ENCODE data around the gene IDUA. TPM values are rescaled to one million over a fixed set of nuclear protein-coding genes. Genes with fewer than 3 reads are reported as not detected.

Gene IDUA
- total RNA-seq, 1 donor from 2014 or later, result 2.6 TPM

GRCh38 chr4:1002631-1003251 lies 15.9 kb downstream of the IDUA start:
- no peak for FAIRE-seq
- Histone ChIP-seq H3K27me3 (ENCODE audit: control insufficient read depth, insufficient read depth, low read length) (peaks cover 50% of the 10 kb centered on the region), H3K4me3 (ENCODE audit: low read depth, low read length) (no peak overlapping the region), H3K36me3 (ENCODE audit: control insufficient read depth, insufficient read depth, low read length) (no peaks in the 10 kb centered on the region)
- no peak for DNase-seq (ENCODE audit: low read depth)
- TF ChIP-seq CTCF (IDR thresholded peaks at IDR 0.05; ENCODE audit: insufficient read depth, low read length, severe bottlenecking), result no peak

GRCh38 chr4:1003271-1004070 lies 16.6 kb downstream of the IDUA start:
- Histone ChIP-seq H3K36me3 (ENCODE audit: control insufficient read depth, insufficient read depth, low read length) (no peaks in the 10 kb centered on the region), H3K27me3 (ENCODE audit: control insufficient read depth, insufficient read depth, low read length) (peaks cover 45% of the 10 kb centered on the region), H3K4me3 (ENCODE audit: low read depth, low read length) (no peak overlapping the region)
- FAIRE-seq, result no peak
- DNase-seq (ENCODE audit: low read depth), result no peak
- no peak for TF ChIP-seq CTCF (IDR thresholded peaks at IDR 0.05; ENCODE audit: insufficient read depth, low read length, severe bottlenecking)

GRCh38 chr4:1004071-1004418 lies 17.2 kb downstream of the IDUA start:
- Histone ChIP-seq H3K27me3 (ENCODE audit: control insufficient read depth, insufficient read depth, low read length) (peaks cover 48% of the 10 kb centered on the region), H3K36me3 (ENCODE audit: control insufficient read depth, insufficient read depth, low read length) (no peaks in the 10 kb centered on the region), H3K4me3 (ENCODE audit: low read depth, low read length) (no peak overlapping the region)
- TF ChIP-seq CTCF (IDR thresholded peaks at IDR 0.05; ENCODE audit: insufficient read depth, low read length, severe bottlenecking), result no peak
- FAIRE-seq (no peak), DNase-seq (ENCODE audit: low read depth) (no peak)

- FAIRE-seq (no peak), DNase-seq (ENCODE audit: low read depth) (no peak)
- H3K36me3 ChIP-seq (ENCODE audit: control insufficient read depth, insufficient read depth, low read length), result no peaks in the 10 kb centered on the region
- TF ChIP-seq CTCF (IDR thresholded peaks at IDR 0.05; ENCODE audit: insufficient read depth, low read length, severe bottlenecking), result no peak
- H3K27me3 ChIP-seq (ENCODE audit: control insufficient read depth, insufficient read depth, low read length), result peaks cover 46% of the 10 kb centered on the region
- H3K4me3 ChIP-seq (ENCODE audit: low read depth, low read length), result no peak overlapping the region
Measured at GRCh38 chr4:1004557-1005485, 18.0 kb downstream of the IDUA start.

GRCh38 chr4:1006856-1007255 lies 20.0 kb downstream of the IDUA start:
- Histone ChIP-seq H3K4me3 (ENCODE audit: low read depth, low read length) (no peak overlapping the region), H3K27me3 (ENCODE audit: control insufficient read depth, insufficient read depth, low read length) (peaks cover 27% of the 10 kb centered on the region), H3K36me3 (ENCODE audit: control insufficient read depth, insufficient read depth, low read length) (no peaks in the 10 kb centered on the region)
- DNase-seq (ENCODE audit: low read depth), result no peak
- no peak for FAIRE-seq
- no peak for TF ChIP-seq CTCF (IDR thresholded peaks at IDR 0.05; ENCODE audit: insufficient read depth, low read length, severe bottlenecking)

Measured in bronchial epithelial cell (primary cell).